NB4 (cell line): Measurements from ENCODE around the gene GNB1L.

Experiments used
- CTCF ChIP-seq: IDR thresholded peaks from one replicate; pipeline ENCODE4 v1.5.1; 2012; ENCODE audit warnings: low read depth, low read length
- MYC ChIP-seq: IDR thresholded peaks from 2 replicates; pipeline ENCODE4 v1.6.1; 2011; ENCODE audit warnings: low read depth, low read length
- POLR2A ChIP-seq: IDR thresholded peaks from 2 replicates; pipeline ENCODE4 v1.6.1; 2011; ENCODE audit warnings: mild to moderate bottlenecking; ENCODE audit not compliant: insufficient read length; ENCODE audit errors: extremely low read depth

- TF ChIP-seq CTCF (no peak), POLR2A (no peak), MYC (no peak)
Measured at GRCh38 chr22:19823902-19824211, 30.8 kb downstream of the GNB1L start.
